AG10803 (cell line): Measurements from ENCODE around the gene ALLC.

Experiments used
- DNase-seq: peaks from one replicate; pipeline ENCODE4 v3.0.0; 2010; ENCODE audit warnings: low read depth
- H3K4me3 ChIP-seq: 2 replicates; pipeline ENCODE4 v1.5.1; 2011; ENCODE audit warnings: mild to moderate bottlenecking, low read length, control low read depth
- TF ChIP-seq, protein P1 (sequence below): conservative IDR thresholded peaks from 2 replicates; pipeline ENCODE4 v1.5.1; 2011; ENCODE audit warnings: mild to moderate bottlenecking, low read length, control low read depth, inconsistent platforms

ALLC gene

DNA sequence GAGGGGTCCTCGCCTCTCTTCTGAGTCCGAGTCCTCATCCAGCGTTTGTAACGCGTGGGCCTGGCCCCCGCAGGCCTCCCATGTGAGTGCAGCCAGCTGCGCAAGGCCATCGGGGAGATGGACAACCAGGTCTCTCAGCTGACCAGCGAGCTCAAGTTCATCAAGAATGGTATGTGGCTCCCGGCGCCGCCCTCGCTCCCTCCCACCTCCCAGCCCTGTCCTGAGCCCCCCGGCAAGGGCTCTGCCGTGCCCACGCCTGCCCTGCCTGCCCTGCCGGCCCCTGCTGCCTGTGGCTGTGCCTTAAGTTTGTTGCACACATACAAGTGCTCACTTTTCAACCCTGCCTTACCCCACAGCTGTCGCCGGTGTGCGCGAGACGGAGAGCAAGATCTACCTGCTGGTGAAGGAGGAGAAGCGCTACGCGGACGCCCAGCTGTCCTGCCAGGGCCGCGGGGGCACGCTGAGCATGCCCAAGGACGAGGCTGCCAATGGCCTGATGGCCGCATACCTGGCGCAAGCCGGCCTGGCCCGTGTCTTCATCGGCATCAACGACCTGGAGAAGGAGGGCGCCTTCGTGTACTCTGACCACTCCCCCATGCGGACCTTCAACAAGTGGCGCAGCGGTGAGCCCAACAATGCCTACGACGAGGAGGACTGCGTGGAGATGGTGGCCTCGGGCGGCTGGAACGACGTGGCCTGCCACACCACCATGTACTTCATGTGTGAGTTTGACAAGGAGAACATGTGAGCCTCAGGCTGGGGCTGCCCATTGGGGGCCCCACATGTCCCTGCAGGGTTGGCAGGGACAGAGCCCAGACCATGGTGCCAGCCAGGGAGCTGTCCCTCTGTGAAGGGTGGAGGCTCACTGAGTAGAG lies 14.4 kb upstream of the ALLC start:
- DNase-seq = no peak
- TF ChIP-seq, protein P1, sequence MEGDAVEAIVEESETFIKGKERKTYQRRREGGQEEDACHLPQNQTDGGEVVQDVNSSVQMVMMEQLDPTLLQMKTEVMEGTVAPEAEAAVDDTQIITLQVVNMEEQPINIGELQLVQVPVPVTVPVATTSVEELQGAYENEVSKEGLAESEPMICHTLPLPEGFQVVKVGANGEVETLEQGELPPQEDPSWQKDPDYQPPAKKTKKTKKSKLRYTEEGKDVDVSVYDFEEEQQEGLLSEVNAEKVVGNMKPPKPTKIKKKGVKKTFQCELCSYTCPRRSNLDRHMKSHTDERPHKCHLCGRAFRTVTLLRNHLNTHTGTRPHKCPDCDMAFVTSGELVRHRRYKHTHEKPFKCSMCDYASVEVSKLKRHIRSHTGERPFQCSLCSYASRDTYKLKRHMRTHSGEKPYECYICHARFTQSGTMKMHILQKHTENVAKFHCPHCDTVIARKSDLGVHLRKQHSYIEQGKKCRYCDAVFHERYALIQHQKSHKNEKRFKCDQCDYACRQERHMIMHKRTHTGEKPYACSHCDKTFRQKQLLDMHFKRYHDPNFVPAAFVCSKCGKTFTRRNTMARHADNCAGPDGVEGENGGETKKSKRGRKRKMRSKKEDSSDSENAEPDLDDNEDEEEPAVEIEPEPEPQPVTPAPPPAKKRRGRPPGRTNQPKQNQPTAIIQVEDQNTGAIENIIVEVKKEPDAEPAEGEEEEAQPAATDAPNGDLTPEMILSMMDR = no peak
- H3K4me3 ChIP-seq = no peak overlapping the region

DNA sequence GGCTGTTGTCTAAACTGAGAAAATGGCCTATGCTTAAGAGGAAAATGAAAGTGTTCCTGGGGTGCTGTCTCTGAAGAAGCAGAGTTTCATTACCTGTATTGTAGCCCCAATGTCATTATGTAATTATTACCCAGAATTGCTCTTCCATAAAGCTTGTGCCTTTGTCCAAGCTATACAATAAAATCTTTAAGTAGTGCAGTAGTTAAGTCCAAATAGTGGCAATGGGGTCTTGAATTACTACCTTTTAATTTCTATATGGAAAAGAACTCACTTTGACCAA lies 13.8 kb upstream of the ALLC start:
- DNase-seq = no peak
- TF ChIP-seq, protein P1 = no peak
- H3K4me3 ChIP-seq = no peak overlapping the region

DNA sequence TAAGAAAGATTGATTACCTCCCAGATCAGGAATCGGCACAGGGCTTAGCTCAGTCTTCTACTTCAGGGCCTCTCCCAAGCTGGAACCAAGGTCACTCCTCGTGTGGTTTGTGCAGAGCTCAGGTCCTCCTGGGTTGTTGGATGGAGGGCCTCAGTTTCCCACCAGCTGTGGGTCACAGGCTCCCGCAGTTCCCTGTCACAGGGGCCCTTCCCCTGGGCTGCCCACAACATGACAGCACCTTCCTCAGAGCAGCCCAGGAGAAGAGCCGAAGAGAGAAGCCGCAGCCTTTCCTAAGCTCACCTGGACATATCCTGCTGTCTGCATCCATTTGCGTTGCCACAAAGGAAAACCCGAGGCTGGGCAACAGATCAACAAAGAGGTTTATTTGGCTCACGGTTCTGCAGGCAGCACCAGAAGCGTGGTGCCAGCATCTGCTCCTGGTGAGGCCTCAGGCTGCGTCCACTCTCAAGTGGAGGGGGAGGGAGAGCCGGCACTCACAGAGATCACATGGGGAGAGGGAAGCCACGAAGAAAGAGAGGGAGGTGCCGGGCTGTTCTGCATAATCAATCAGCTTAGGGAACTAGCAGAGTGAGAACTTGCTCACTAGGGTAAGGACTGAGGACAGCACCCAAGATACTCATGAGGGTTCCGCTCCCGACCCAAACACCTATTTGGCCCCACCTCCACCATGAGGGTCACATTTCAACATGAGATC lies 13.0 kb upstream of the ALLC start:
- H3K4me3 ChIP-seq = no peak overlapping the region
- DNase-seq = no peak
- TF ChIP-seq, protein P1 = no peak

DNA sequence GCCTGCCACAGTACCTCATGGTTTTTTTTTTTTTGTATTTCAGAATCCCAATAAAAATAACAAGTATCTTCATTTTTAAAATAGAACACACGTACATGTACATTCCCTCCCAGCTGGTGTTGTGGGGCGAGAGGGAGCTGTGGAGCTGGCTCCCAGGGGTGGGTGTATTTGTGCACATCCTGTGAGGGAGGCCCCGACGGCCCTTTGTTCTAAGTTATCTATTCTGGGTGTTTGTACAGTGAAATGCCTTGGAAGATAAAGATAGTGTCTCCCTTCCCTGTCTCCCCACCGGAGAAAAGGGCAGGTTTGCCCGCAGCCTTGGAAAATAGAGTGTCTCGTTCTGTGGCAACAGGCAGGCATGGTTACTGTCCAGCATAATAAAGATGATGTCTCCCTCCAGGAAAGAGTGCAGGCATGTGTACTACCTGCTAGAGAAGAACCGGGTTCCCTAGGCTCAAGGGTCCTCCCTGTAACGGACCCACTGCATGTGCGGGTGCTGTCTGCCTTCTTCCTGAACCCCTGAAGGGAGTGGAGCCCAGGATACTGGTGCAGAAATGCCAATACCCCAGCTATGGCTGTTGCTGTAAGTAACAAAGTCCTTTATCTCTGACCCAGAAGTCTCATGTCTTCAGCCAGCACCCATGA lies 12.1 kb upstream of the ALLC start:
- DNase-seq = no peak
- TF ChIP-seq, protein P1 = no peak
- no peak overlapping the region for H3K4me3 ChIP-seq

DNA sequence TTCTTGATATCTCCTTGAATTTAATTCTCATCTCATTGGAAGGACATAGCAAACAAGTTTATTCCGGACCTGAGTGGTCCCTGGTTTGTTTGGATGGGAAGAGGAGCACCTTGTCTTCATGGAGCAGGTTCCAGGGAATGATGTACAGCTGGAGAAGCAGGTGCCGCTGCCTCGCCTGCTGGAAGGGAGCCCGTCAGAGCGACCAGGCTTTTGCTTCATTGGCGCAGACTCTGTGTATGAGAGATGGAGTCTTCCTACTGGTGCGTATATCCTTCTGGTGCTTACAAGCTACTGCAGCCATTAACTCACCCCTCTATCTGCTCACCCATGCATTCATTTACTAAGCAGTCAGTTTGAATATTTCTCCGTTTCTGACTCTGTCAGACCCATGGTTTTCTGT lies 11.6 kb upstream of the ALLC start:
- TF ChIP-seq, protein P1 = no peak
- H3K4me3 ChIP-seq = no peak overlapping the region
- DNase-seq = no peak

DNA sequence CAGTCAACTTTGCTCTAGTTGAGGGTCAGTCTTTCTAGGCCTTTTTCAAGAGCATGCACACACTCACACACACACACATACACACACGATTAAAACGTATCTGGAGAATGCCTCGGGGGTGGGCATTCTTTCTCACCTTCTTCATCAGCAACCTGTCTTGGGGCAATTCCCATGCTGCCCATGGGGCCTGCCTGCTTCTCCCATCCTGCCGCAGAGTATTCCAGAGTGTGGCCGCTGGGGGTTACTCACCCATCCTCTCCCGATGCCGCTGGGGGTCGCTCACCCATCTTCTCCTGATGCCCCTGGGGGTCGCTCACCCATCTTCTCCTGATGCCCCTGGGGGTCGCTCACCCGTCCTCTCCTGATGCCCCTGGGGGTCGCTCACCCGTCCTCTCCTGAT lies 10.8 kb upstream of the ALLC start:
- TF ChIP-seq, protein P1 = no peak
- H3K4me3 ChIP-seq = no peak overlapping the region

More for the DNA sequence above, 10.8 kb upstream of the ALLC start:
- no peak for DNase-seq
